Measurements from ENCODE around the gene RUFY3.

The RUFY3 gene

DNA sequence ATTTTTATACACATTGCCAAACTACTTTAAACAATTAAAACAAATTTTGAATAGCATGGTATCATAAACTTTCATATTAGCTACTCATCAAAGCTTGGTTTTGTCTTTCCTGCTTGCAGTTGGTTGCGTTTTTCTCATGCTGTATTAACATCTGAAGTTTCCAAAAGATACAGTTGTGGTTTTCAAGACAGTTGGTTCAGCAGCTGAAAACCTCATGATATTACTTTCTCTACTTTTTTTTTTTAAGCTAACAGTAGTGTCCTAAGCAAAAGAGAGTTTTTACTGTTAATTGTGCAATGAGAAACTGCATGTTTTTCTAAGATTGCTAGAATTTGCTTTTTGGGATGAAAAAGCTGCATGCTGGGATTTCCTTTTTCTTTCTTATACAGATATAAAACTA, 15.2 kb downstream of the RUFY3 start:
- H3K4me3 ChIP-seq (ENCODE audit: low read depth, low read length): no peak overlapping the region
- in situ Hi-C loops (cut with HindIII; ENCODE audit: low sequenced_read_pairs): no loop called here

DNA sequence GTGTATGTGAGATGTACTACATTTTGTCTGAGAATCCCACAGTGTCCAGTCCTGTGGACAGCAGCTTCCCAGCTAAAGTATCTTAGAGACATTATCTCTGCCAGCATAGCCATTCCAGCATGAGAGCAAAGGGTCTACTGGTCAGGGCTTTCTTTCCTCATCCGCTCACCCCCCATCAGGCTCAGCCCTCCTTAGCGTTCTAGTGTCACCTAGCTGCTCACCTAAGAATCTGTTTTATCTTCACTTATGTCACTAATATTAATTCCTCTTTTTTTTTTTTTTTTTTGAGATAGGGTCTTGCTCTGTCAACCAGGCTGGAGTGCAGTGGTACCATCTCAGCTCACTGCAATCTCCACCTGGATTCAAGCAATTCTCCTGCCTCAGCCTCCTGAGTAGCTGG, 15.6 kb downstream of the RUFY3 start:
- TF ChIP-seq, protein P1, sequence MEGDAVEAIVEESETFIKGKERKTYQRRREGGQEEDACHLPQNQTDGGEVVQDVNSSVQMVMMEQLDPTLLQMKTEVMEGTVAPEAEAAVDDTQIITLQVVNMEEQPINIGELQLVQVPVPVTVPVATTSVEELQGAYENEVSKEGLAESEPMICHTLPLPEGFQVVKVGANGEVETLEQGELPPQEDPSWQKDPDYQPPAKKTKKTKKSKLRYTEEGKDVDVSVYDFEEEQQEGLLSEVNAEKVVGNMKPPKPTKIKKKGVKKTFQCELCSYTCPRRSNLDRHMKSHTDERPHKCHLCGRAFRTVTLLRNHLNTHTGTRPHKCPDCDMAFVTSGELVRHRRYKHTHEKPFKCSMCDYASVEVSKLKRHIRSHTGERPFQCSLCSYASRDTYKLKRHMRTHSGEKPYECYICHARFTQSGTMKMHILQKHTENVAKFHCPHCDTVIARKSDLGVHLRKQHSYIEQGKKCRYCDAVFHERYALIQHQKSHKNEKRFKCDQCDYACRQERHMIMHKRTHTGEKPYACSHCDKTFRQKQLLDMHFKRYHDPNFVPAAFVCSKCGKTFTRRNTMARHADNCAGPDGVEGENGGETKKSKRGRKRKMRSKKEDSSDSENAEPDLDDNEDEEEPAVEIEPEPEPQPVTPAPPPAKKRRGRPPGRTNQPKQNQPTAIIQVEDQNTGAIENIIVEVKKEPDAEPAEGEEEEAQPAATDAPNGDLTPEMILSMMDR (IDR thresholded peaks at IDR 0.05; ENCODE audit: low read depth, low read length, missing control alignments): no peak
- no peak overlapping the region for H3K4me3 ChIP-seq (ENCODE audit: low read depth, low read length)
- DNase-seq (ENCODE audit: low read depth): no peak
- in situ Hi-C loops (cut with HindIII; ENCODE audit: low sequenced_read_pairs): no loop called here

More for the DNA sequence above, 15.2 kb downstream of the RUFY3 start:
- TF ChIP-seq, protein P1 (IDR thresholded peaks at IDR 0.05; ENCODE audit: low read depth, low read length, missing control alignments): no peak
- no peak for DNase-seq (ENCODE audit: low read depth)

DNA sequence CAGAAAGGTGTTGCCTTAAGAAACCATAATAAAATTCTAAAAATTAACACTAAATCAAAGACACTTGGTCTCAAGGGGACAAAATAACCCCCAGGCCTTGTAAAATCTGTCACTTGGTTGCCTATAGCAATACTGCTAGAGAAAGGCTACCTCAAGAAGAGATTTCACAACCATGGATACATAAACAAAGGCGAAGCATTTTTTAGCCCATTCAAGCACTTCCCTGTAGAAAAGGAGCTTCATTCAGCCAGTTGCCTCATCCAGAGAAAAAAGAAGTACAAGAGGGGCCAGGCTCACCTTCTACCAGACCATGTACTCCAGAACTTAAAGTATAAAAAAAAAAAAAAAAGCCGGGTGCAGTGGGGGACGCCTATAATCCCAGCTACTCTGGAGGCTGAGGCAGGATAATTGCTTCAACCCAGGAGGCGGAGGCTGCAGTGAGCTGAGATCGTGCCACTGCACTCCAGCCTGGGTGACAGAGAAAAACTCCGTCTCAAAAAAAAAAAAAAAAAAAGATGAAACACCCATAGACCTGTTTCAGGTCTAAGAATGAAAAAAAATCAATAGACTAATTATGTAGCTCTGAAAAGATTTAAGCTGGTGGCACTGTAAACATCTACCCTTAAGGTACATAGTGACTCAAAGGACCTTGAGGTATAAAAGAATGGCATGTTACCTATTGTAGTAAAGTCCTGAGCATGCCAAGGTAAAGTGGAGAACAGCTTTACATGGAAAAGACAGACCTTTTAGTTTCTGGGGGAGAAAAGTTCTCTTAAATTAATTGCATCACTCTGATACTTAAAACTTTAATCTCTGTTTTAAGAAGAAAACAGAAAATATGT, 18.0 kb downstream of the RUFY3 start:
- H3K4me3 ChIP-seq (ENCODE audit: low read depth, low read length): no peak overlapping the region
- DNase-seq (ENCODE audit: low read depth): no peak
- in situ Hi-C loops (cut with HindIII; ENCODE audit: low sequenced_read_pairs): no loop called here
- TF ChIP-seq, protein P1 (IDR thresholded peaks at IDR 0.05; ENCODE audit: low read depth, low read length, missing control alignments): no peak

DNA sequence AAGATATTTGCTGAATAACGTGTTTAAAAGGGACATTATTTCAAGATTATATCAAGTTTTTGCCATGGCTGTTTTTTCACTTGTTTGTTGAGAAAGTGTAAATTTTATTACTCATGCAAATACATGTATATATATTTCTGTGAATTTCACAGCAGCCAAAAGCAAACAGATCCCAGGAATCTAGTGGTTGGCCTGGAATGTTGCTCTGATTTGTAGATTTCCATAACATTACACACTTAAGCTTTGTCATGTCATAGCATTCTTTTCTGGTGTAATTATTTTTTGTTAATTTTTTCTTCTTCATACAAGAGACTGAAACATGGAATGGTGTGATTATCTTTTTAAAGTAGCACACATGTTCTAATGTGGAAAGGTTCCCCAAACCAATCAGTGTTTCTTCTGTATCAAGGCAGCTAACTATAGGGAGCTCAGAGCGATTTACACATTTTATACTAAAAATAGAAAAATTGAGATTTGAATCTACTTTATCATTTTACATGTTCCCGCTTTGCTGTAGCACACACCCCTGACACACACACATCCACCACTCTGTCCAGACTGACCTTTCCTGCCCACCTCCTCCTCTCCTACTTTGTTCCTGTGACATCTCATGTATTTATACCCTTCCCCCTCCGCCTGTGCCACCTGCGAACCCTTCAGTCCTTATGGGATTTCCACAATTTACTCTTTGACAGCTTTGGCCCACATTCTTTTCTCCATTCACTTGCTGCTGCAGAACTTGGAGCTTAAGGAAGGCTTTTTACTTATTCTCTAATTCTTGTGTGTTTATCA, 20.3 kb downstream of the RUFY3 start:
- in situ Hi-C loops (cut with HindIII; ENCODE audit: low sequenced_read_pairs): no loop called here
- TF ChIP-seq, protein P1 (IDR thresholded peaks at IDR 0.05; ENCODE audit: low read depth, low read length, missing control alignments): no peak
- DNase-seq (ENCODE audit: low read depth): no peak
- no peak overlapping the region for H3K4me3 ChIP-seq (ENCODE audit: low read depth, low read length)

DNA sequence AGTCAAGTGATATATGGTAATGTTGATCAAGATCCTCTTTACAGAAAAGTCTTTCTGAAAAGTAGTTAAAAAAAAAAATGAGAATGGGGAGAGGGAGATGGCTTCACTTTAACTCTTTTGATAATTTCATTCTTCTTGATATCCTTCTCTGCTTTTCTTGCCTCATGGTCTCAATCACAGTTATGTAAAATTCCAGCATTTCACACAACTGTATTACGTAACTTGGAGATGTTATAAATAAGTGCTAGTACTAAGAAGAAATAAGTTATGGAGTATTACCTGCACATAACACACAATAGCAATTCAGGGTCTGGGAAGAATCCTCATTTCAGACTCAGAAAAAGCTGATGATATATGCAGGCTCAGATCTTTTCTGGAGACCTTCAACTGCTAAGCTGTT, 22.0 kb downstream of the RUFY3 start:
- in situ Hi-C loops (cut with HindIII; ENCODE audit: low sequenced_read_pairs): no loop called here
- H3K4me3 ChIP-seq (ENCODE audit: low read depth, low read length): no peak overlapping the region
- DNase-seq (ENCODE audit: low read depth): no peak
- TF ChIP-seq, protein P1 (IDR thresholded peaks at IDR 0.05; ENCODE audit: low read depth, low read length, missing control alignments): no peak

DNA sequence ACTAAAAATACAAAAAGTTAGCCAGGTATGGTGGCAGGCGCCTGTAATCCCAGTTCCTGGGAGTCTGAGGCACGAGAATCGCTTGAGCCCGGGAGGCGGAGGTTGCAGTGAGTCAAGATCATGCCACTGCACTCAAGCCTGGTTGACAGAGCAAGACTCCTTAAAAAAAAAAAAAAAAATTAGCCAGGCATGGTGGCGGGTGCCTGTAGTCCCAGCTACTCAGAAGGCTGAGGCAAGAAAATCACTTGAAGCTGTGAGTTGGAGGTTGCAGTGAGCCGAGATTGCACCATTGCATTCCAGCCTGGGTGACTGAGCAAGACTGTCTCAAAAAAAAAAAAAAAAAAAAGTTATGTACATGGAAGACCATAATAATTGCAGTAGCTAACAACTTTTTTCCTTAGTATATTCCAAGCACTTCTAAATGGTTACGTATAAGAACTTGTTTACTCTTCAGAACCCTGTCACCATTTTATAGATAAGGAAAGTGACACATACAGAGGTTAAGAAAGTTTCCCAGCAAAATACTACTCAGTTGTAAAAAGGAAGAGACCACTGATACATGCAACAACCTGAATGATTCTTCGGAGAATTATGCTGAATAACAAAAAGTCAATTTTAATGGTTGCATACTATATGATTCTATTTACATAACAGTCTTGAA, 24.5 kb downstream of the RUFY3 start:
- in situ Hi-C loops (cut with HindIII; ENCODE audit: low sequenced_read_pairs): no loop called here
- DNase-seq (ENCODE audit: low read depth): no peak
- TF ChIP-seq, protein P1 (IDR thresholded peaks at IDR 0.05; ENCODE audit: low read depth, low read length, missing control alignments): no peak
- H3K4me3 ChIP-seq (ENCODE audit: low read depth, low read length): no peak overlapping the region
